Natural killer cell (primary cell): ENCODE data around the gene ACBD5. TPM values are rescaled to one million over a fixed set of nuclear protein-coding genes. Genes with fewer than 3 reads are reported as not detected.
"Not testable (repeated sequence)": the region's sequence is repeated elsewhere in the genome, so short reads cannot be mapped to it uniquely, and the experiment has no call there.

ENCODE experiments used
- ATAC-seq, 3 donors: fragments of 150-1000 bp in 2 of 3; fragments of 200-7000 bp in 1 of 3; cut with Tn5 transposase; 1 replicate in 1 of 3; 2 replicates in 2 of 3; pipeline ENCODE4 v1.10.0; 2021; ENCODE audit warnings: mild to moderate bottlenecking in 2 of 3, moderate library complexity in 2 of 3
- DNase-seq, 2 donors: peaks; one replicate each; pipeline versions ENCODE4 v3.0.0 to v3.0.0-alpha.2; 2013 to 2021; ENCODE audit warnings: mixed read lengths in 1 of 2
- H3K27ac ChIP-seq: one replicate; pipeline ENCODE4 v1.5.1; 2013; ENCODE audit warnings: mild to moderate bottlenecking, low read length
- H3K27me3 ChIP-seq: one replicate; pipeline ENCODE4 v1.6.1; 2013; ENCODE audit warnings: low read length; ENCODE audit not compliant: control insufficient read depth, insufficient read depth
- H3K36me3 ChIP-seq: one replicate; pipeline ENCODE4 v1.6.1; 2013; ENCODE audit warnings: low read length; ENCODE audit not compliant: control insufficient read depth, insufficient read depth
- H3K4me1 ChIP-seq: one replicate; pipeline ENCODE4 v1.6.1; 2013; ENCODE audit warnings: low read length; ENCODE audit not compliant: control insufficient read depth, insufficient read depth
- H3K4me3 ChIP-seq: one replicate; pipeline ENCODE4 v1.5.1; 2013; ENCODE audit warnings: low read length
- H3K9me3 ChIP-seq: one replicate; pipeline ENCODE4 v1.6.1; 2013; ENCODE audit warnings: low read length; ENCODE audit not compliant: control insufficient read depth, insufficient read depth
- H3K27ac Mint-ChIP-seq, 2 donors: one replicate each; pipeline ENCODE4 v1.8.0; 2022; ENCODE audit warnings: mild to moderate bottlenecking in 2 of 2, mixed read lengths in 2 of 2, moderate library complexity in 1 of 2
- H3K27me3 Mint-ChIP-seq, 2 donors: one replicate each; pipeline ENCODE4 v1.8.0; 2022; ENCODE audit warnings: low read depth in 2 of 2, mixed read lengths in 2 of 2
- H3K36me3 Mint-ChIP-seq: one replicate; pipeline ENCODE4 v1.8.0; 2022; ENCODE audit warnings: mixed read lengths
- H3K4me1 Mint-ChIP-seq, 2 donors: one replicate each; pipeline ENCODE4 v1.8.0; 2022; ENCODE audit warnings: mixed read lengths in 2 of 2
- H3K4me3 Mint-ChIP-seq: one replicate; pipeline ENCODE4 v1.8.0; 2022; ENCODE audit warnings: mild to moderate bottlenecking, moderate library complexity, mixed read lengths
- H3K9me3 Mint-ChIP-seq, 2 donors: one replicate each; pipeline ENCODE4 v1.8.0; 2022; ENCODE audit warnings: mixed read lengths in 2 of 2
- WGBS: methylation state at CpG from one replicate; pipeline ENCODE4 v1.1.7; 2013; ENCODE audit warnings: missing lambda C conversion rate; ENCODE audit not compliant: insufficient coverage; 5-methylcytosine and 5-hydroxymethylcytosine counted together
- intact Hi-C: fragments of 100-400 bp; cut with micrococcal nuclease; formaldehyde crosslinking; loops from one replicate; pipeline ENCODE4 v1.14.2; 2022
- total RNA-seq, 4 donors: library from RNA; stranded (reverse); fragments of 120-200 nt in 1 of 4; gene quantifications; one replicate each; pipeline versions ENCODE4 v1.2.3 to v1.2.4, GENCODE V29; 2013 to 2022
- TF ChIP-seq, protein P1 (sequence below): fragments of 200-600 bp; IDR thresholded peaks from one replicate; pipeline ENCODE4 v1.8.0; 2022; ENCODE audit warnings: antibody characterized with exemption

ACBD5 gene
- total RNA-seq, result 10 to 100 TPM; 38.2 to 58.8 (median 47.4) TPM
- 48.0 TPM for total RNA-seq (2013)

DNA sequence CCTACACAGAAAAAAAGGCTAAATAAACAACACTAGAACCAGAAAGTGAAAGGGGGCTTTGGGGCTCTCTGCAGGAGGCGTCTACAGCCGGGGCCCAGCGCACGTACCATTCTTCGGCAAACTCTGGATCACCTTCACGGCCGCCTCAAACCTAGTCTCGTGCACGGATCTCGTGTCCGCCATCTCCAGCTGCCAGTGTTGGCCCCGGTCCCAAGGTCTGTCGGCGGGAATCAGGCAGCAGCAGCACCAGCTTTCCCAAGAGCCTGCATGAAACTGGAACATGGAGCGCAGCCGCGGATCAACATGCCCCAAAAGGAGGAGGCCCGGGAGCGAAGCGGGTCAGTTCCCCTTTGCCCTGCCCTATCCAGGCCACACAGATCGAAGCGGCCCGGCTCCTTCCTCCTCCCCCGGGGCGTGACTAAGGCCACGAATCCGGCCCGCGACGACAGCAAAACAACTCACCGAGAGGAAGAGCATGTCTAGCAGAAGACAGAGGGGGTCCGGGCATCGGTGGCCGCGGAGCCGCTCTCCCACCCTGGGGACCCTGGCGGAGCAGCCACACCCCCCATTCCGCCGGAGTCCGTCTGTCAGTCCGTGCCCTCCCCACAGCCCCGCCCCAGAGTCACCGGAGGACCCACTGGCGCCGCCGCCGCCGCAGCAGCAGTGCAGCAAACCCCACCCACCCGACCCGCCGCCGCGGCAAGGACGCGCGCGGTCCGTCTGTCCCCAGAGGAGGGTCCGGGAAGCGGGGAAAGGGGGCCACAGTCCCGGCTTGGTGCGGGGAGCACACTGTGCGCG lies at the start of gene ACBD5:
Gene ACBD5 (minus strand): TSS at position 586 of the 798 bp plus-strand sequence. CDS start 109 bp downstream, at position 477.
- H3K4me3 Mint-ChIP-seq, result peak within 1 kb of the TSS; percentile 95
- intact Hi-C loops, result loop anchor here (1.0 to 5.0 kb wide), 3 partner anchors 15 to 1292 kb away; partner anchors contain the start of genes RAB18 and WAC

DNA sequence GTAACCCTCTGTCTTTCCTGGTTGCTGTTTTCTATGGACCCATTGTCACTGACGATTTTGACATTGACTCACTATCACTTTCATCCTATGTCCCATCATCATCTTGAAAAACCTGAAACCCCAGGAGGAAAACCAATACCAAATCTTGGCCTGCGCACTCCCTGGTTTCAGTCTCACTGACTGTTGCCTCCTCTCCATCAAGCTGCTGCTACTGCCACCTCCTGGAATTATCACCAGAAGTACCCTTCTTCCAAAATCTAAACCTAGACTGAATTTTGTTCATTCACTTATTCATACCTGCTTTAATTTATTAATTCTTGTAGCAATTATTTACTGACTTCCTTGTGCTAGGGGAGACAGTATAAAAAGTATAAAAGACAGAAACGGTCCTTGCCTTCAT lies 44.5 kb upstream of the ACBD5 start:
- Histone ChIP-seq H3K27me3 (no peaks in the 10 kb centered on the region), H3K27ac (no peak overlapping the region), H3K9me3 (no peaks in the 10 kb centered on the region), H3K36me3 (no peaks in the 10 kb centered on the region), H3K4me3 (no peak overlapping the region), H3K4me1 (no peaks in the 10 kb centered on the region)
- Mint-ChIP-seq H3K27me3 (peaks cover 0 to 2% of the 10 kb centered on the region in 2 donors), H3K4me3 (no peak overlapping the region), H3K9me3 (no peaks in the 10 kb centered on the region), H3K27ac (no peak overlapping the region), H3K36me3 (no peaks in the 10 kb centered on the region), H3K4me1 (peaks cover 6% of the 10 kb centered on the region in 2 donors)
- 54% methylated on average over 3 of the region's 3 CpGs for WGBS
- intact Hi-C loops, result loop anchor here (1.0 kb wide), 1 partner anchor 61 kb away; no protein-coding TSS in a partner anchor
- TF ChIP-seq, protein P1, sequence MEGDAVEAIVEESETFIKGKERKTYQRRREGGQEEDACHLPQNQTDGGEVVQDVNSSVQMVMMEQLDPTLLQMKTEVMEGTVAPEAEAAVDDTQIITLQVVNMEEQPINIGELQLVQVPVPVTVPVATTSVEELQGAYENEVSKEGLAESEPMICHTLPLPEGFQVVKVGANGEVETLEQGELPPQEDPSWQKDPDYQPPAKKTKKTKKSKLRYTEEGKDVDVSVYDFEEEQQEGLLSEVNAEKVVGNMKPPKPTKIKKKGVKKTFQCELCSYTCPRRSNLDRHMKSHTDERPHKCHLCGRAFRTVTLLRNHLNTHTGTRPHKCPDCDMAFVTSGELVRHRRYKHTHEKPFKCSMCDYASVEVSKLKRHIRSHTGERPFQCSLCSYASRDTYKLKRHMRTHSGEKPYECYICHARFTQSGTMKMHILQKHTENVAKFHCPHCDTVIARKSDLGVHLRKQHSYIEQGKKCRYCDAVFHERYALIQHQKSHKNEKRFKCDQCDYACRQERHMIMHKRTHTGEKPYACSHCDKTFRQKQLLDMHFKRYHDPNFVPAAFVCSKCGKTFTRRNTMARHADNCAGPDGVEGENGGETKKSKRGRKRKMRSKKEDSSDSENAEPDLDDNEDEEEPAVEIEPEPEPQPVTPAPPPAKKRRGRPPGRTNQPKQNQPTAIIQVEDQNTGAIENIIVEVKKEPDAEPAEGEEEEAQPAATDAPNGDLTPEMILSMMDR, result peak; percentile 46
- ATAC-seq (peak; percentile 50 to 85 (median 73)), DNase-seq (peak in 1 of 2 donors; percentile 68)

More for the DNA sequence above, at the start of gene ACBD5:
- Mint-ChIP-seq H3K36me3 (no peaks in the 10 kb centered on the region), H3K4me1 (peaks cover 41 to 44% of the 10 kb centered on the region in 2 donors), H3K27ac (peak within 1 kb of the TSS; percentile 98), H3K27me3 (no peaks in the 10 kb centered on the region), H3K9me3 (no peaks in the 10 kb centered on the region)
- peak within 1 kb of the TSS; percentile 81 for H3K4me3 ChIP-seq
- H3K27me3 ChIP-seq, result no peaks in the 10 kb centered on the region
- H3K9me3 ChIP-seq, result no peaks in the 10 kb centered on the region
- WGBS, result under 1% methylated on average over 64 of the region's 64 CpGs
- ATAC-seq (peak; percentile 52 to 77 (median 55)), DNase-seq (peak; percentile 68 to 73)
- peaks cover 40% of the 10 kb centered on the region for H3K4me1 ChIP-seq
- peaks cover 3% of the 10 kb centered on the region for H3K36me3 ChIP-seq
- TF ChIP-seq, protein P1, result no peak
- H3K27ac ChIP-seq, result peak within 1 kb of the TSS; percentile 87

- Histone ChIP-seq H3K27me3 (peaks cover 10% of the 10 kb centered on the region), H3K4me1 (no peaks in the 10 kb centered on the region), H3K9me3 (no peaks in the 10 kb centered on the region), H3K4me3 (no peak overlapping the region), H3K36me3 (no peaks in the 10 kb centered on the region), H3K27ac (no peak overlapping the region)
- Mint-ChIP-seq H3K9me3 (no peaks in the 10 kb centered on the region), H3K36me3 (peaks cover 15% of the 10 kb centered on the region), H3K4me3 (no peak overlapping the region), H3K27ac (no peak overlapping the region), H3K4me1 (no peaks in the 10 kb centered on the region), H3K27me3 (peaks cover 35 to 45% of the 10 kb centered on the region in 2 donors)
- TF ChIP-seq, protein P1, result no peak
- ATAC-seq (no peak), DNase-seq (no peak)
- intact Hi-C loops, result no loop called here
Measured at GRCh38 chr10:27276581-27276980, 36.0 kb upstream of the ACBD5 start.

DNA sequence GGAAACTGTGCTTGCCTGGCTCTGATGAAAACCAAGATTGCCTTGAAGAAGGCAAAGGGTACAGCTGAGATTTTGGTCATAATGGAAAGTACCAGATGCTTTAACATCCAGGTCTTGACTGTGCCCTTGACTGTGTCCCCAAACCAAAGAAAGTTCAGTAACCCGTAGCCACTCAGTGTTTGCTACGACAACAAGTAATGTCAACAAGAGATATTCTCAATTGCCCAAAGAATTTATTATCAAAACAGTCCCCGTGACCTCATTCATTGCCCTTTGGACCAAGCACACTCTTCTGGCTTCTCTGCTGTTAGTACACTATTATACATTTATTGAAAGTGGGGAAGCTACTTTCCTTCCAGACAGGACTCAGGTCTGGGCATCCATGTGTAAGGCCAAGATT lies 25.4 kb upstream of the ACBD5 start:
- H3K9me3 ChIP-seq, H3K27me3 ChIP-seq, ATAC-seq, H3K36me3 ChIP-seq, H3K4me1 Mint-ChIP-seq, H3K36me3 Mint-ChIP-seq, H3K4me1 ChIP-seq, H3K4me3 ChIP-seq, H3K27ac Mint-ChIP-seq, intact Hi-C loops, DNase-seq, H3K9me3 Mint-ChIP-seq, H3K27ac ChIP-seq, H3K4me3 Mint-ChIP-seq: not testable (repeated sequence)
- 92% methylated on average over 2 of the region's 3 CpGs for WGBS
- H3K27me3 Mint-ChIP-seq, result peaks cover 15 to 31% of the 10 kb centered on the region in 2 donors

GRCh38 chr10:27262788-27263187 lies 22.2 kb upstream of the ACBD5 start:
- not testable (repeated sequence) for H3K36me3 Mint-ChIP-seq, H3K9me3 Mint-ChIP-seq
- peaks cover 36 to 43% of the 10 kb centered on the region in 2 donors for H3K27me3 Mint-ChIP-seq

More at GRCh38 chr10:27262788-27263187, 22.2 kb upstream of the ACBD5 start:
- H3K36me3 ChIP-seq, H3K4me3 ChIP-seq, ATAC-seq, H3K27ac Mint-ChIP-seq, DNase-seq, H3K4me3 Mint-ChIP-seq, H3K9me3 ChIP-seq, H3K27ac ChIP-seq, intact Hi-C loops: not testable (repeated sequence)
- H3K4me1 ChIP-seq, result peaks cover 16% of the 10 kb centered on the region
- H3K27me3 ChIP-seq, result peaks cover 25% of the 10 kb centered on the region
- over 99% methylated on average over 4 of the region's 7 CpGs for WGBS
- H3K4me1 Mint-ChIP-seq, result peaks cover 18% of the 10 kb centered on the region in 2 donors
